Measurements from ENCODE around the gene TTC27.
"Not testable (repeated sequence)": the region's sequence is repeated elsewhere in the genome, so short reads cannot be mapped to it uniquely, and the experiment has no call there.

Gene TTC27

DNA sequence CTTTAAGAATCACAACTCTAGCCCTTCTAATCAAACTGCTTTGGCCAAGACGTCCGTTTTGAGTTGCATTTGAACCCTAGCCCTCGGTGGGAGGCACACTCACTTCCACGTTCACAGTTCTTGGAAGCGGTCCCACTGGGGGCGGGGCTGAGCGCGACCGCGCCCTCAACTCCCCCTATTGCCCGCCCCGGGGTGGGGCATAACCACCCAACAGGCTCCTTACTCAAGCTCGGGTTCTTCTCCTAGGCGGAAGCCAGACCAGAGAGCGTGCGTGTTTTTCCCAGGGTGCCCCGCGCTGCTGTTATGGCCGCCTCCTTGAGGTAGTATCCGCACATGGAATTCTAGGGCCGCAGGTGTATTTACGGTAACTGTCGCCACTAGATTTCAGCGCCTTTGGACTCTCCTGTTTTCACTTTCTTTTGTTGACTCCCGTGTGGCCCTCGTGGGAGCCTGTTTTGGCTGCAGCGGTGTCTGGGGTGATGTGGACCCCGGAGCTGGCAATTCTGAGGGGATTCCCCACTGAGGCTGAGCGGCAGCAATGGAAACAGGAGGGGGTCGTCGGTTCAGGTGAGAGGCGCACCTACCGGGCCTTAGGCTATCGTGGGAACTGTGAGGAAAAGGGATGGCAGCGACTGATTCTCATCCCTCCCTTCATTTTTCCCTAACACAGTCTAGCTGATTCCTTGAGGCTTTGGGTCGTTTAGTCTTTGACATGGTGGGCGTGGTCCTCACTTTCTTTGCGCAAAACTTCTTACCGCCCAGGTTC is at the start of gene TTC27:
TTC27 (plus strand) TSS at position 237 of the 766 bp plus-strand sequence; CDS start at position 480, 243 bp downstream.
- peak; percentile 89 to 93 for DNase-seq (ENCODE audit: low read depth in 2 of 2)

DNA sequence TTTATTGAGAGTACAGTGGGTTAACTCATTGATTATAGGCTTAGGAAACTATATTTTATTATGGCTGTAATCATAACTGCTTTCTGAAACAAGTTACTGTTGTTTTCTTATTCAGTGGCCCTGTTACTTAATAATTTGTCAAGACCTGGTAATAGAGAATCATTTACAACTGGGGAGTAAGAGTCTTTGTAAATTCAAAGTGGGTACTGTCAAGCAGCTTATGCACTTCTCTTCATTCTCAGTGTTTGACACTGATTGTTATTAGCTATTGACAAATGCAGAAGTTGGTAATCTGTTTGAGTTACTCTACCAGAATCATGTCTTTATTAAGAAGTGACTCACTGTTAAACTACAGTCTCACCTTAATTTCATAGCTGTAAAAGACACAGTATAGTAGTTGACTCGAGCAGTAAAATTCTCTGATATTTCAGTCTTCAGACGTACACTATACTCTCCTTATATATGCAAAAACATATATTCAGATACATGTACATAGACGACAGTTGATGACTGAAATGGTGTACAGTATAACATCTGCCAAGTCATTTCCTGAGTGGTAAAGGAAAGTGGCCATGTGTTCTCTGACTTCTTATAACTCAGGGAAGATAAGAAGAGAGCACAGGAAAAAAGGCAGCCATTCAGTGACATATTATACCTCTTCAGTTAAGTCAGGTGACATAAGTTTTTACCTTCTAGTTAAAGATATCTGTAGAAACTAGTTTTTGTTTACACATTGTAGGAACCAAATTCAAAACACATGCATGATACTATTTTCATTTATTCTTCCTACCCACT is 36.0 kb upstream of the TTC27 start:
- DNase-seq (ENCODE audit: low read depth in 2 of 2): no peak

DNA sequence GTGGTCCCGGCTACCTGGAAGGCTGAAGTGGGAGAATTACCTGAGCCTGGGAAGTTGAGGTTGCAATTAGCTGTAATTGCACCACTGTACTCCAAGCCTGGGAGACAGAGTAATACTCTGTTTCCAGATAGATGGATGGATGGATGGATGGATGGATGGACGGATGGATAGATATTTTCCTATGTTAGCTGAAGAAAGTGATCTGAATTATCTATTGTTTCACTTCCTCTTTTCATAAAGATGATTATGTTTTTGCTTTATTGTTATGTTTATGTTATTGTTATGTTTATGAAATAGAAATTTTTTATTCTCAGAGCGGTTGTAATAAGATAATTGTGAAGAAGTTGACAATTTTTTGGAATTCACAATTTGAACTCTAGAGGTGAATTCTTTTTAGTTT is 33.3 kb upstream of the TTC27 start:
- no peak for DNase-seq (ENCODE audit: low read depth in 2 of 2)

DNA sequence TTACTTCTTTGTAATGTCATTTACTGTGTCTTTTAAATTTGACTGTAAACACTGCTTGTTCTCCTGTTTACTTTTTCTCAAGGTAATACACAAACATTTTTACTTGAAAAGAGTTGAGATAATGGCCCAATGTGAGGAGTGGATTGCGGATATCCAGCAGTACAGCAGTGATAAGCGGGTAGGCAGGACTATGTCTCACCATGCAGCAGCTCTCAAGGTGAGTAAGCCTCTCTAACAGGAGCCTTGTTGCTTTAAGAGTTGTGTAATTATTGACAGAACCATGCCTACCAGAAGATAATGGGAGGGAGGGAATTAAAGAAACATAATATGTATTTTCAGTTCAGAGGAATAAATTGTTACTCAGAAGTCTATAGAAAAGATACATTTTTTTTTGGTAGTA is 16.5 kb upstream of the TTC27 start:
- no peak for DNase-seq (ENCODE audit: low read depth in 2 of 2)

- DNase-seq (ENCODE audit: low read depth in 2 of 2): no peak
These were observed 16.1 kb upstream of the TTC27 start for GRCh38 chr2:32611771-32612170.

DNA sequence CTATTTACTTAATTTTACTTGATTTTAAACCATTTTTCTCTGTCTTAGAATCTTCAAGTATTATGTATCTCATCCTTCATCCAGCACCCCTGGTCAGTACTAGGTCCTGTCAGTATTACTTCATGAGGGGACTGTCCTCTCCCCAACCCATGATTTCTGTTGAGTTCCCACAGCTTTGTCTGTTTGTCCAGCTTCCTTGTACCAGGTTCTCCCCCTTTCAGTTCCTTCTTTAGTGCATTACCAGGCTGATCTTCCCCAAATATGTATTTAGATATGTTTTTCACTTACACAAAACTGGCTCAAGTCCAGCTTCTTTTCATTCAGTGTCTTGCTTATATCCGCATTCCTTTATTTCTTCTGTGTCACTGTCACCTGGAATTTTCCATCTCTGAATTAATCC is 13.8 kb upstream of the TTC27 start:
- no peak for DNase-seq (ENCODE audit: low read depth in 2 of 2)

GRCh38 chr2:32617599-32618189 is 10.2 kb upstream of the TTC27 start:
- DNase-seq (ENCODE audit: low read depth in 2 of 2): no peak

DNA sequence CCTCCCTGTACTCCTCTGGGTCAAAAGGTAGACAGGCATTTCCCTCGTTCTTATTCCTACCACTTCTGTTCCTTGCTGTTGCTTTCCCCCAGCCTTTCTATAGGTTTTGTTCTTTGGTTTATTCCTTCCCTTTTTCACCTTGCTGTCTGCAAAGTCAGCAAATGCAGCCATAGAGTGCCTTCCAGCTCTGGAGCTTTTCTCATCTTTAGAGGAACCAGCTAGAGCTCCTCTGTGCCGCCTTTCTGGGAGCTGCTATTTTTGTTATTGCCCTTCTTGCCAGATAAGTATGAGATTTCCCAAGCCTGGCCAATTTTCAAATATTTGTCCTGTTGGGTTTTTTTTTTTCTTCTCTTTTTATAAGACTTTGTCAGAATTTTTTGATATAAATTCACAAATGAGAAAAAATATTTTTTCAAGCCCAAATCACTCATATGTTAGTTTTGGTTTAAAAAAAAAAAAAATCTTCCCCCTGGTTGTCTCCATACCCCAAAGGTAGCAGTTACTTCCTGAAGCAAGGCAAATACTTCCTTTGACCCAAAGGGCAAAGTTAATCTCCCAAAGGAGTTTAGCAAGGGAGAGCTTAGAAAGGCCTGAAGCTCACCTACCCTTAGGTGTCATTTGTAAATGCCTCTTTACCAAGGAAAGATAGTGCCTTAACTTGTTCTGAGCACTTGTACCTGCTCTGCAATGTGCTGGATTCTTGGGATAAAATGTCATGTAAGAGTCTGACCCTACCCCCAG is 5.1 kb upstream of the TTC27 start:
- no peak for DNase-seq (ENCODE audit: low read depth in 2 of 2)

- DNase-seq (ENCODE audit: low read depth in 2 of 2): no peak
These were observed 4.5 kb upstream of the TTC27 start for GRCh38 chr2:32623311-32623706.

DNA sequence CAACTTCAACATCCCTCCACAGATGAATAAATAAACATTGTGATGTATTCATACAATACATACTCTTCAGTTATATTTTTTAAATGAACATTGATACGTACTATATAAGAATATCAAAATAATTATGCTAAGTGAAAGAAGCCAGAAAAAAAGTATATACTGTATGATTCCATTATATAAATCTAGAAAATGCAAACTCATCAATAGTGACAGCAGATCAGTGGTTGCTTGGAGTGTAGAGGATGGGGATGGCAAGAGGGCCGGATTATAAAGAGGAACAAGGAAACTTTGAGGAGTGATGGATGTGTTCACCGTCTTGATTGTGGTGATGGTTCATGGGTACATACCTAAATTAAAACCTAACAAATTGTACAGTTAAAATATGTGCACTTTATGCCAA is 3.0 kb upstream of the TTC27 start:
- no peak for DNase-seq (ENCODE audit: low read depth in 2 of 2)

DNA sequence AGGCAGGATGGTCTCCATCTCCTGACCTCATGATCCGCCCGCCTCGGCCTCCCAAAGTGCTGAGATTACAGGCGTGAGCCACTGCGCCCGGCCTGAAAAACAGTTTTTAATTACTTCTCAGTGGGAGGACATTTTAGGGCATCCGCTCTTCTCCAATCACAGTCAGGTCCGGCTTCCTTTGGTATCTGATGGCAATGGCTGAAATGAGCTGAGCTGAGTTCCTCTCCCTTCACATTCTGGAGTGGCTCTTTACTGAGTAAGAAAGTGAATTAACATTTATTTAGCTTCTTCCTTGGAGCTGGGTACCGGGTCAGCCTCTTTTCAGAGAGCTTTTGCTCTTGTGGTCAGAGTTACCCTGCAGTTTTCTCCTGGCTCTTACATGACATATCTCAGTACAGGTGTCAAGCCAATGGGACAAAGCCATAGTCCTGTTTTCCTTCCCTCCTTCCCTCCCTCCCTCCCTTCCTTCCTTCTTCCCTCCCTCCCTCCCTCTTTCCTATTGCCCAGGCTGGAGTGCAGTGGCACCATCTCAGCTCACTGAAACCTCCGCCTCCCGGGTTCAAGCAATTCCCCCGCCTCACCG is 1.1 kb upstream of the TTC27 start:
- DNase-seq (ENCODE audit: low read depth in 2 of 2): no peak

DNA sequence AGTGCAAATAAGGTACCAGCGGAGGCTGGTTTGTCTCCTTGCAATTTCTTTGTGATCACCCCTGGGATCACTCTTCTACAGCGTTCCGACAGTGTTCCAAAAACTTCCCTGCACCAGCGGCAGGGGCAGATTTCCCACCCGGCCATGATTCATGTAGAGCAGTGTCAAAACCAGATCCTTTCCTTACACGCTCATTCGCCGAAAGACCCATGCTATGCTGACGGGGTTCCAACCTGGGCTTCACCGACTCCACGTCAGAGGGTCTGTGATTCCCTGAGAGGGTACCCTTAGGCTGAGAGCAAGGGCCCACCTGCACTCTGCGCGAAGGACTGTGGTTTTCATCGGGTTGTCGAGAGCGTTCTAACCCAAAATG is 423 bp upstream of the TTC27 start:
- peak in 1 of 2 experiments; percentile 10 for DNase-seq (ENCODE audit: low read depth in 2 of 2)

GRCh38 chr2:32632089-32632488 is 4.2 kb downstream of the TTC27 start:
- no peak for DNase-seq (ENCODE audit: low read depth in 2 of 2)

DNA sequence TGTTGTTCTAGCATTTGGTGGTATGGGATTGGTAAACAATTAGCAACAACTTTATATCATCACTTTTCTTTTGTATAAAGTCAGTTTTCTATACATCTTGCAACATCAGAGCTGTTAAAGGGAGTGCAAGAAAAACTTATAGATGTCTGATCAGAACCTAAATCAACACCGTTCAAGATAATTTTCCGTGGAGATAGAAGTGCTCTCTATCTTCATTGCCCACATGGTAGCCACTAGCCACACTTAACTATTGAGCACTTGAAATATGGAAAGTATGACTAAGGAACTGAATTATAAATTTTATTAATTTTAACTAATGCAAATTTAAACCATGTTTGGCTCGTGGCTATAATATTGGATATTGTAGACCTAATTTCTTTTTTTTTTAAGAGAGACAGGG is 5.2 kb downstream of the TTC27 start:
- DNase-seq (ENCODE audit: low read depth in 2 of 2): no peak

- DNase-seq (ENCODE audit: low read depth in 2 of 2): not testable (repeated sequence)
These were observed 10.7 kb downstream of the TTC27 start for GRCh38 chr2:32638548-32638947.

DNA sequence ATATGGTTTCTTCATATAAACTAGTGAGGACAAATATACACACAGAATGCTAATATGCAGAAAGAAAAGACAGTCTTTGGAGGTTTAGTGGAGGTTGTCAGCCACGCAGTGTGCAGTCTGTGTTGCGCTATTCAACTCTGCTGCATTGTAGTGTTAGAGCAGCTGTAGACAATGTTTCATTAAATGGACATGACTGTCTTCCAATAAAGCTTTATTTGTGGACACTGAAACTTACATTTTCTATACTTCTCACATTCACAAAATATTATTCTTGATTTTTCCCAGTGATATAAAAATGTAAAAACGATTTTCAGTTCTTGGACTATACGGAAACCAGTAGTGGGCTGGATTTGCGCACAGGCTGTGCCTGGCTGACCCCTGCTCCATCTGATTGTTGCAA is 13.3 kb downstream of the TTC27 start:
- DNase-seq (ENCODE audit: low read depth in 2 of 2): no peak

- no peak for DNase-seq (ENCODE audit: low read depth in 2 of 2)
These were observed 19.4 kb downstream of the TTC27 start for GRCh38 chr2:32647180-32647651.

DNA sequence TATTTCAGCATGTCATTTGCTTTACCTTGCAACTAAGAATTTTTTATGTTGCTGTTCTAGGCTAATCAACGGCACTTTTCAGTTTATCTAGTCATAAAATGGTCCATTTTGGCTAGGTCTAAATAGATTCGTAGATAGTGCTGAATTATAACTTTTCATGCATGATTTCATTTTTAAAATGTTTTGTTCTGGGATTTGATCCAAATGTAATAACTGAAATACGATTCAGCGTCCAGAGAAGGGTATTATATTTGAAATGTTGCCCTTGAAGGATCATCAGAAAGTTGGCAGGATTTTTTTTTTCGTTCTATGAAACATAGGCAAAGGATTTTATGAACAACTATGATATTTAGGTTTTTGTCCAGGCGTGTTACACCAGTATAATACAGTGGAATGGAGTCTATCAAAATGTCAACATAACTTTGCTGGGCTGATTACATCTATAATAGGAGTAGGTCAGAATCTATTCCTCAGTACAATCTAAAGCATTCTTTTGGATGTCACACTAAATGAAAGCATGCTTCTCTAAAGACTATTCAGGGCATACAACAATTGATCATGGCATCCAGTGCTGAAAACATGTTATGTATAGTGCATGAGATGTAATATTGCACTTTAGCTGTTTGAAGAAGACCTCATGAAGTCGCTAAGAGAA is 24.8 kb downstream of the TTC27 start:
- DNase-seq (ENCODE audit: low read depth in 2 of 2): no peak

GRCh38 chr2:32656069-32656468 is 28.2 kb downstream of the TTC27 start:
- no peak for DNase-seq (ENCODE audit: low read depth in 2 of 2)

DNA sequence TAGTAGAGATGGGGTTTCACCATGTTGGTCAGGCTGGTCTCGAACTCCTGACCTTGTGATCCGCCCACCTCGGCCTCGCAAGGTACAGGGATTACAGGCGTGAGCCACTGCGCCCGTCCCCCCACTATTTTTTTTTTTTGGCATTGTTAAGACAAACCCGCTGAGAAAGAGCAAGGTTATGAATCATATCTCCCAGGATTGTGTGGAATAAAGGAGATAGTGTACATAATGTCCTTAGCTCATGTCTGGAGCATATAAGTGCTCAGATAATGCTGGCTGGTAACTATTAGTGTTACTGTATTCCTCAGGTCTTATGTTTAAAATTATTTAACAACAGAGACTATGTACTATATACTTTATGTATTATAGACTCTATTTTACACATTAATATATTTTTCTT is 36.0 kb downstream of the TTC27 start:
- no peak for DNase-seq (ENCODE audit: low read depth in 2 of 2)

DNA sequence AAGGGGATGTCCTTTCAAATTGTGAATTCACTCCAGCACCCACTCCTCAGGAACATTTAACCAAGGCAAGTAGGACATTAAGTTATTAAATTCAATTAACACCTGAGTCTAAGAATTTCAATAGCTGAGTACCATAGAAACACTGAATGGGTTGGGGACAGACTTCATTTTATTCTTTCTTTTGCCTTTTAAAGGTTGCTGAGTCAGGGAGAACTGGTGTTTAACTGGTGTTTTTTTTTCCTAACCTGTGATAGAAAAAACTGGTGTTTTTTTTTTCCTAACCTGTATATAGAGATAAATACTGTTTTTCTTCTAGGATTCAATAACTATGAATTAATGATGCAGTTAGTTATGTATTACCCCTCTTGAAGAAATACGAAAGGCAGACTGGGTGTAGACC is 38.9 kb downstream of the TTC27 start:
- DNase-seq (ENCODE audit: low read depth in 2 of 2): no peak
